SK-N-SH treated with all-trans-retinoic acid at 6 μM for 48 hours (cell line): ENCODE results near the gene ATP2A2.
A peak's percentile ranks its signal among the peaks of the same experiment; 100 is the strongest.

Source experiments
- ATAC-seq: fragments of 200-7000 bp; cut with Tn5 transposase; 3 replicates; pipeline ENCODE4 v1.9.1; 2020; ENCODE audit warnings: mild to moderate bottlenecking, moderate library complexity
- ARNTL ChIP-seq: fragments of 450-650 bp; formaldehyde crosslinking; IDR thresholded peaks from 2 replicates; pipeline ENCODE4 v1.5.0; 2020; ENCODE audit warnings: low read depth, mild to moderate bottlenecking, moderate library complexity, borderline replicate concordance
- BACH2 ChIP-seq: fragments of 250-450 bp; sonication (Bioruptor Pico); IDR thresholded peaks from 2 replicates; pipeline ENCODE4 v1.9.0; 2021; ENCODE audit warnings: mild to moderate bottlenecking, borderline replicate concordance
- CREB5 ChIP-seq: fragments of 250-450 bp; sonication (Bioruptor Pico); IDR thresholded peaks from 2 replicates; pipeline ENCODE4 v1.5.1; 2020; ENCODE audit warnings: low read depth, mild to moderate bottlenecking, moderate library complexity
- CSDC2 ChIP-seq: fragments of 250-450 bp; sonication (Bioruptor Pico); IDR thresholded peaks from 2 replicates; pipeline ENCODE4 v1.5.0; 2020; ENCODE audit warnings: mild to moderate bottlenecking, moderate library complexity
- ESRRG ChIP-seq: fragments of 250-450 bp; sonication (Bioruptor Pico); IDR thresholded peaks from 2 replicates; pipeline ENCODE4 v1.6.1; 2021; ENCODE audit warnings: mild to moderate bottlenecking
- GLIS3 ChIP-seq: fragments of 250-450 bp; sonication (Bioruptor Pico); IDR thresholded peaks from 2 replicates; pipeline ENCODE4 v1.5.0; 2020; ENCODE audit warnings: mild to moderate bottlenecking, moderate library complexity
- ISL1 ChIP-seq: fragments of 250-450 bp; sonication (Bioruptor Pico); IDR thresholded peaks from 2 replicates; pipeline ENCODE4 v2.1.2; 2022; ENCODE audit warnings: mild to moderate bottlenecking, moderate library complexity
- OSR1 ChIP-seq: fragments of 250-450 bp; sonication (Bioruptor Pico); IDR thresholded peaks from 2 replicates; pipeline ENCODE4 v1.8.0; 2022; ENCODE audit warnings: moderate library complexity, mild to moderate bottlenecking, inconsistent platforms
- PATZ1 ChIP-seq: fragments of 250-450 bp; sonication (Bioruptor Pico); IDR thresholded peaks from 2 replicates; pipeline ENCODE4 v1.8.0; 2020; ENCODE audit warnings: mild to moderate bottlenecking, moderate library complexity, borderline replicate concordance
- PPARA ChIP-seq: fragments of 250-450 bp; sonication (Bioruptor Pico); IDR thresholded peaks from 2 replicates; pipeline ENCODE4 v1.5.0; 2020; ENCODE audit warnings: mild to moderate bottlenecking, borderline replicate concordance
- RARB ChIP-seq: fragments of 250-450 bp; sonication (Bioruptor Pico); IDR thresholded peaks from 2 replicates; pipeline ENCODE4 v1.8.0; 2021; ENCODE audit warnings: mild to moderate bottlenecking, moderate library complexity
- SNAI2 ChIP-seq: fragments of 250-450 bp; sonication (Bioruptor Pico); IDR thresholded peaks from 2 replicates; pipeline ENCODE4 v1.5.0; 2020; ENCODE audit warnings: mild to moderate bottlenecking, moderate library complexity
- TCF4 ChIP-seq: fragments of 250-450 bp; sonication (Bioruptor Pico); IDR thresholded peaks from 2 replicates; pipeline ENCODE4 v1.8.0; 2021; ENCODE audit warnings: mild to moderate bottlenecking, moderate library complexity, borderline replicate concordance
- TOX ChIP-seq: fragments of 250-450 bp; sonication (Bioruptor Pico); IDR thresholded peaks from 2 replicates; pipeline ENCODE4 v1.8.0; 2021; ENCODE audit warnings: mild to moderate bottlenecking, moderate library complexity, borderline replicate concordance
- ZC3H10 ChIP-seq: fragments of 250-450 bp; sonication (Bioruptor Pico); IDR thresholded peaks from 2 replicates; pipeline ENCODE4 v1.5.1; 2021; ENCODE audit warnings: mild to moderate bottlenecking, moderate library complexity
- ZFP3 ChIP-seq: fragments of 250-450 bp; sonication (Bioruptor Pico); IDR thresholded peaks from 2 replicates; pipeline ENCODE4 v1.5.0; 2020; ENCODE audit warnings: mild to moderate bottlenecking, moderate library complexity
- ZFP30 ChIP-seq: fragments of 450-650 bp; formaldehyde crosslinking; IDR thresholded peaks from 2 replicates; pipeline ENCODE4 v1.5.0; 2022; ENCODE audit warnings: mild to moderate bottlenecking, moderate library complexity
- ZNF70 ChIP-seq: fragments of 450-650 bp; formaldehyde crosslinking; IDR thresholded peaks from 2 replicates; pipeline ENCODE4 v1.5.0; 2020; ENCODE audit warnings: mild to moderate bottlenecking, moderate library complexity
- ZNF8 ChIP-seq: fragments of 450-650 bp; formaldehyde crosslinking; IDR thresholded peaks from 2 replicates; pipeline ENCODE4 v1.5.0; 2020; ENCODE audit warnings: mild to moderate bottlenecking, moderate library complexity
- TF ChIP-seq, protein P1 (sequence below): fragments of 250-450 bp; sonication (Bioruptor Pico); IDR thresholded peaks from 2 replicates; pipeline ENCODE4 v1.5.0; 2020; ENCODE audit warnings: mild to moderate bottlenecking, moderate library complexity
- TF ChIP-seq, protein P2 (sequence below): fragments of 250-450 bp; sonication (Bioruptor Pico); IDR thresholded peaks from 2 replicates; pipeline ENCODE4 v1.5.1; 2021; ENCODE audit warnings: mild to moderate bottlenecking, moderate library complexity

ATP2A2 gene

GRCh38 chr12:110266980-110267620 is 13.9 kb upstream of the ATP2A2 start:
- TF ChIP-seq SNAI2 (CRISPR knock-in tag), result no peak
- no peak for TF ChIP-seq ZNF70 (CRISPR knock-in tag)
- TF ChIP-seq TCF4 (CRISPR knock-in tag), result peak; percentile 33; the same call in 1 of the 2 replicates
- no peak for TF ChIP-seq TOX (CRISPR knock-in tag)
- TF ChIP-seq ZFP3 (CRISPR knock-in tag), result 0 out of 2 replicates have a peak, but pooled peaks have one; percentile 20

GRCh38 chr12:110269622-110270124 is 11.4 kb upstream of the ATP2A2 start:
- TF ChIP-seq ZNF8 (CRISPR knock-in tag) (no peak), ZC3H10 (CRISPR knock-in tag) (no peak), ESRRG (CRISPR knock-in tag) (no peak), BACH2 (CRISPR knock-in tag) (no peak), RARB (no peak), TCF4 (CRISPR knock-in tag) (no peak), OSR1 (CRISPR knock-in tag) (no peak), CREB5 (CRISPR knock-in tag) (no peak), ZFP30 (no peak), SNAI2 (CRISPR knock-in tag) (no peak), ZNF70 (CRISPR knock-in tag) (no peak)
- TF ChIP-seq, protein P1, sequence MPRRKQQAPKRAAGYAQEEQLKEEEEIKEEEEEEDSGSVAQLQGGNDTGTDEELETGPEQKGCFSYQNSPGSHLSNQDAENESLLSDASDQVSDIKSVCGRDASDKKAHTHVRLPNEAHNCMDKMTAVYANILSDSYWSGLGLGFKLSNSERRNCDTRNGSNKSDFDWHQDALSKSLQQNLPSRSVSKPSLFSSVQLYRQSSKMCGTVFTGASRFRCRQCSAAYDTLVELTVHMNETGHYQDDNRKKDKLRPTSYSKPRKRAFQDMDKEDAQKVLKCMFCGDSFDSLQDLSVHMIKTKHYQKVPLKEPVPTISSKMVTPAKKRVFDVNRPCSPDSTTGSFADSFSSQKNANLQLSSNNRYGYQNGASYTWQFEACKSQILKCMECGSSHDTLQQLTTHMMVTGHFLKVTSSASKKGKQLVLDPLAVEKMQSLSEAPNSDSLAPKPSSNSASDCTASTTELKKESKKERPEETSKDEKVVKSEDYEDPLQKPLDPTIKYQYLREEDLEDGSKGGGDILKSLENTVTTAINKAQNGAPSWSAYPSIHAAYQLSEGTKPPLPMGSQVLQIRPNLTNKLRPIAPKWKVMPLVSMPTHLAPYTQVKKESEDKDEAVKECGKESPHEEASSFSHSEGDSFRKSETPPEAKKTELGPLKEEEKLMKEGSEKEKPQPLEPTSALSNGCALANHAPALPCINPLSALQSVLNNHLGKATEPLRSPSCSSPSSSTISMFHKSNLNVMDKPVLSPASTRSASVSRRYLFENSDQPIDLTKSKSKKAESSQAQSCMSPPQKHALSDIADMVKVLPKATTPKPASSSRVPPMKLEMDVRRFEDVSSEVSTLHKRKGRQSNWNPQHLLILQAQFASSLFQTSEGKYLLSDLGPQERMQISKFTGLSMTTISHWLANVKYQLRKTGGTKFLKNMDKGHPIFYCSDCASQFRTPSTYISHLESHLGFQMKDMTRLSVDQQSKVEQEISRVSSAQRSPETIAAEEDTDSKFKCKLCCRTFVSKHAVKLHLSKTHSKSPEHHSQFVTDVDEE (CRISPR knock-in tag), result no peak
- ATAC-seq, result peak; percentile 73

More at GRCh38 chr12:110266980-110267620, 13.9 kb upstream of the ATP2A2 start:
- peak; percentile 58 for ATAC-seq

DNA sequence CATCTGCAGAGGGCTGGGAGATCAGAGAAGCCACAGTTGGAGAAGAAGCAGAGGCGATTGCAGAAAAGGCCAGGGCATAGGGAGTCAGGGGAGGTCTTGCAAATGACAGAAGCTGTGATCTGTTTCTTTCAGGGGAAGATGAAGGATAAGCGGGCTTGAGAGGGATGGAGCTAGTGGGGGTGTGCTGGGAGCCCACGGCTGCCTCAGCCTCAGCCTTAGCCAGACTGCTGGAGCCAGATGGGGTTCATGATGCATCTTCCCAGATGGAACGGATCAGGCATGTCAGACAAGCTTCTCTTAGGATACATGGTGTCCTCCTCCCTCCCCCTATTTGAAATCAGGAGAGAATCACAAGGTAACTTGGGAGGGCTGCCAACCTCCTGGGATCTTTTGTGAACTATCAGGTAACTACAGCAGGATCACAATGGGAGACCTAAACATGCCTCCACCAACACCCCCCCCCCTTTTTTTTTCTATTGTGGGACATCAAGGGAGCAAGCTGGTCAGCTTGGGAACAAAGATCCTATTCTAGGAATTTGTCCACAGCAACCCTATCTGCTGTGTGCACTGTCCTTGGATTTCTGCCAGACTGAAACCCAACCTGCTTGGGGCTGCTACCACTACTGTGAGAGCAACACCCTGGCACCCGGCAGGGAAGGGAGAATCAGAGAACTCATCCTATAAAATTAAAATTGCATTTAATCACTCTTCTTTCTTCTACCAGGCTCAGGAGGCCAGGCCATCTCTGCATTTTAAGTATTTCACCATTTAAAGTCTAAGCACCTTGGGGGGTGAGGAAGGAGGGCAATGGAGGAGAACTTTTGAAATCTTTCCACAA is 10.7 kb upstream of the ATP2A2 start:
- peak; percentile 74 for ATAC-seq
- TF ChIP-seq ZFP3 (CRISPR knock-in tag), result peak; percentile 93
- no peak for TF ChIP-seq OSR1 (CRISPR knock-in tag)
- TF ChIP-seq SNAI2 (CRISPR knock-in tag), result no peak
- TF ChIP-seq CSDC2 (CRISPR knock-in tag), result no peak
- TF ChIP-seq, protein P2, sequence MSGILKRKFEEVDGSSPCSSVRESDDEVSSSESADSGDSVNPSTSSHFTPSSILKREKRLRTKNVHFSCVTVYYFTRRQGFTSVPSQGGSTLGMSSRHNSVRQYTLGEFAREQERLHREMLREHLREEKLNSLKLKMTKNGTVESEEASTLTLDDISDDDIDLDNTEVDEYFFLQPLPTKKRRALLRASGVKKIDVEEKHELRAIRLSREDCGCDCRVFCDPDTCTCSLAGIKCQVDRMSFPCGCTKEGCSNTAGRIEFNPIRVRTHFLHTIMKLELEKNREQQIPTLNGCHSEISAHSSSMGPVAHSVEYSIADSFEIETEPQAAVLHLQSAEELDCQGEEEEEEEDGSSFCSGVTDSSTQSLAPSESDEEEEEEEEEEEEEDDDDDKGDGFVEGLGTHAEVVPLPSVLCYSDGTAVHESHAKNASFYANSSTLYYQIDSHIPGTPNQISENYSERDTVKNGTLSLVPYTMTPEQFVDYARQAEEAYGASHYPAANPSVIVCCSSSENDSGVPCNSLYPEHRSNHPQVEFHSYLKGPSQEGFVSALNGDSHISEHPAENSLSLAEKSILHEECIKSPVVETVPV, result no peak

- no peak for ATAC-seq
- TF ChIP-seq ZFP30 (no peak), ZNF70 (CRISPR knock-in tag) (no peak), ARNTL (CRISPR knock-in tag) (no peak), TOX (CRISPR knock-in tag) (no peak), GLIS3 (CRISPR knock-in tag) (no peak), PPARA (CRISPR knock-in tag) (no peak), OSR1 (CRISPR knock-in tag) (no peak), CSDC2 (CRISPR knock-in tag) (no peak), PATZ1 (no peak), ZFP3 (CRISPR knock-in tag) (no peak), BACH2 (CRISPR knock-in tag) (no peak), ISL1 (no peak), RARB (no peak), ZNF8 (CRISPR knock-in tag) (no peak), ZC3H10 (CRISPR knock-in tag) (no peak), SNAI2 (CRISPR knock-in tag) (no peak)
- TF ChIP-seq, protein P2, result no peak
- TF ChIP-seq, protein P1 (CRISPR knock-in tag), result no peak
Measured at GRCh38 chr12:110271015-110271414, 10.0 kb upstream of the ATP2A2 start.
